SU-DHL-6 (cell line): Measurements from ENCODE around the gene MSH3.

Experiments used
- CTCF ChIP-seq: fragments of 200-600 bp; sonication (generic); IDR thresholded peaks from one replicate; pipeline ENCODE4 v1.5.1; 2017; ENCODE audit warnings: antibody characterized with exemption, mild to moderate bottlenecking, low read length, moderate library complexity; ENCODE audit not compliant: insufficient read depth, poor library complexity, severe bottlenecking
- EZH2phosphoT487 ChIP-seq: fragments of 200-600 bp; sonication (generic), shearing (Covaris generic); conservative IDR thresholded peaks from 2 replicates; pipeline ENCODE4 v1.6.1; 2018; ENCODE audit warnings: mild to moderate bottlenecking, antibody characterized with exemption, low read length, moderate library complexity, mixed read lengths

- no peak for TF ChIP-seq CTCF
- no peak for TF ChIP-seq EZH2phosphoT487
Measured at GRCh38 chr5:80761966-80762365, 107.5 kb downstream of the MSH3 start.
